ENCODE measurements around the gene MBP. TPM values are rescaled to one million over a fixed set of nuclear protein-coding genes. Genes with fewer than 3 reads are reported as not detected.

The MBP gene
- total RNA-seq, 2 experiments from 2014 or later = 75.4 to 79.2 TPM

DNA sequence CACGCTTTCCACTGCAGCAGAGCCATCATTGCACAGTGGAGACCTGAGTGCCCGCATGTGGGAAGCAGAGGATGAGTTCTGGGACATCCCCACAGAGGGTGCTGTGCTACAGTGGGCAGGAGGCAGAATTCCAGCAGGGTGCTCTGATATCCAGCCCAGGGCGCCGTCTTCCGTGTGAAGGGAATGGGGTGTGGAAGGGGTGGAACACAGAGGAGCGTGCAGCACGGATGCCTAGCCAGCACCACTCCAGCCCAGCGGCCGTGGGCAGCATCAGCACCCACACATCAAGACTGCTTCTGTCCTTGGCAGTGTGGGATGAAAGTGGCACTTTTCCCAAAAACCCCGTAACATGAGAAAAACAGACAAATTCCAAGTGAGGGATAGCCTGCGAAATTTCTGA lies 175.9 kb downstream of the MBP start:
- Histone ChIP-seq H3K4me3 (ENCODE audit: low read length) (no peak overlapping the region), H3K27ac (ENCODE audit: low read depth in 1 of 2, low read length in 2 of 2) (no peak overlapping the region), H3K36me3 (ENCODE audit: insufficient read depth, low read length) (peaks cover 69% of the 10 kb centered on the region), H3K4me1 (ENCODE audit: insufficient read depth, low read length) (peaks cover 2% of the 10 kb centered on the region), H3K27me3 (ENCODE audit: control insufficient read depth in 1 of 2, insufficient read depth in 2 of 2, low read length in 2 of 2) (no peaks in the 10 kb centered on the region), H3K9me3 (ENCODE audit: control insufficient read depth in 1 of 2, insufficient read depth in 1 of 2, low read length in 2 of 2) (no peaks in the 10 kb centered on the region)
- Mint-ChIP-seq H3K9me3 (no peaks in the 10 kb centered on the region), H3K36me3 (ENCODE audit: low read depth) (peaks cover 28% of the 10 kb centered on the region), H3K4me1 (ENCODE audit: low read depth) (peaks cover under 1% of the 10 kb centered on the region), H3K27ac (no peak overlapping the region), H3K4me3 (no peak overlapping the region), H3K27me3 (no peaks in the 10 kb centered on the region)
- ATAC-seq (ENCODE audit: poor library complexity) = no peak
- intact Hi-C loops (cut with DNase I, micrococcal nuclease) = no loop called here
- DNase-seq = no peak
- ChIA-PET CTCF (no interaction called here), POLR2A (no interaction called here)
- TF ChIP-seq, protein P1, sequence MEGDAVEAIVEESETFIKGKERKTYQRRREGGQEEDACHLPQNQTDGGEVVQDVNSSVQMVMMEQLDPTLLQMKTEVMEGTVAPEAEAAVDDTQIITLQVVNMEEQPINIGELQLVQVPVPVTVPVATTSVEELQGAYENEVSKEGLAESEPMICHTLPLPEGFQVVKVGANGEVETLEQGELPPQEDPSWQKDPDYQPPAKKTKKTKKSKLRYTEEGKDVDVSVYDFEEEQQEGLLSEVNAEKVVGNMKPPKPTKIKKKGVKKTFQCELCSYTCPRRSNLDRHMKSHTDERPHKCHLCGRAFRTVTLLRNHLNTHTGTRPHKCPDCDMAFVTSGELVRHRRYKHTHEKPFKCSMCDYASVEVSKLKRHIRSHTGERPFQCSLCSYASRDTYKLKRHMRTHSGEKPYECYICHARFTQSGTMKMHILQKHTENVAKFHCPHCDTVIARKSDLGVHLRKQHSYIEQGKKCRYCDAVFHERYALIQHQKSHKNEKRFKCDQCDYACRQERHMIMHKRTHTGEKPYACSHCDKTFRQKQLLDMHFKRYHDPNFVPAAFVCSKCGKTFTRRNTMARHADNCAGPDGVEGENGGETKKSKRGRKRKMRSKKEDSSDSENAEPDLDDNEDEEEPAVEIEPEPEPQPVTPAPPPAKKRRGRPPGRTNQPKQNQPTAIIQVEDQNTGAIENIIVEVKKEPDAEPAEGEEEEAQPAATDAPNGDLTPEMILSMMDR (IDR thresholded peaks at IDR 0.05) = no peak

DNA sequence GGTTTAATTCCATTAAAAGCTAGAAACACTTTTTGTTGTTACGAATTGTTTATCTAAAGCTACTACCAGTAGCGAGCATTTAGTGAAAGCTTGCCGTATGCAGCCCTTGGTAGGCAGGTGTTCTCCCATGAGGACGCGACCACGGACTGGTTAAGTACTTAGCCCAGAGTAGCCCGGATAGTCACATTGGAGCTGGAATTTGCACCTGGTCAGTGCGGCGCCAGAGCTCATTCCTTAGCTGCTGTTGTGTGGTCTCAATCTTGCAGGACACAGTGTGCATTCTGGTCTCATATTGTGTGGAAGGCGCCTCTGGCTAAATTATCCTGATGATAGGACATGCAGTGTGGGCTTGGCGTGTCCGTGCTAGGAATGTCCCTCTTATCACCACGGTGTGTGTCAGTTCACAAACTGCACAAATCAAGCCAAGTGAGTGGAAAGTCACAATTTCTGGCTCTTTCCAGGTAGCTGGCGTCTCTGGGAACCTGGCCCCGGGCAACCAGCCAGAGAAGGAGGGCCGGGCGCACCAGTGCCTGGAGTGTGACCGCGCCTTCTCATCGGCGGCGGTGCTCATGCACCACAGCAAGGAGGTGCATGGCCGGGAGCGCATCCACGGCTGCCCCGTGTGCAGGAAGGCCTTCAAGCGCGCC lies 176.9 kb downstream of the MBP start:
- TF ChIP-seq, protein P1 (IDR thresholded peaks at IDR 0.05) = no peak
- ChIA-PET CTCF (no interaction called here), POLR2A (interaction anchor here (0.6 kb wide), 1 partner anchor 141 kb away, joined by 4 read pairs; no protein-coding TSS in a partner anchor)
- H3K36me3 Mint-ChIP-seq (ENCODE audit: low read depth) = peaks cover 38% of the 10 kb centered on the region
- no peak overlapping the region for H3K4me3 ChIP-seq (ENCODE audit: low read length)
- no peaks in the 10 kb centered on the region for H3K9me3 Mint-ChIP-seq
- H3K4me3 Mint-ChIP-seq = no peak overlapping the region
- intact Hi-C loops (cut with DNase I, micrococcal nuclease) = no loop called here
- H3K4me1 ChIP-seq (ENCODE audit: insufficient read depth, low read length) = peaks cover 6% of the 10 kb centered on the region
- no peaks in the 10 kb centered on the region for H3K27me3 Mint-ChIP-seq
- no peak for DNase-seq
- H3K27me3 ChIP-seq (ENCODE audit: control insufficient read depth in 1 of 2, insufficient read depth in 2 of 2, low read length in 2 of 2) = no peaks in the 10 kb centered on the region
- ATAC-seq (ENCODE audit: poor library complexity) = no peak
- no peak overlapping the region for H3K27ac Mint-ChIP-seq
- H3K36me3 ChIP-seq (ENCODE audit: insufficient read depth, low read length) = peaks cover 68% of the 10 kb centered on the region
- H3K27ac ChIP-seq (ENCODE audit: low read depth in 1 of 2, low read length in 2 of 2) = no peak overlapping the region
- no peaks in the 10 kb centered on the region for H3K4me1 Mint-ChIP-seq (ENCODE audit: low read depth)
- no peaks in the 10 kb centered on the region for H3K9me3 ChIP-seq (ENCODE audit: control insufficient read depth in 1 of 2, insufficient read depth in 1 of 2, low read length in 2 of 2)

DNA sequence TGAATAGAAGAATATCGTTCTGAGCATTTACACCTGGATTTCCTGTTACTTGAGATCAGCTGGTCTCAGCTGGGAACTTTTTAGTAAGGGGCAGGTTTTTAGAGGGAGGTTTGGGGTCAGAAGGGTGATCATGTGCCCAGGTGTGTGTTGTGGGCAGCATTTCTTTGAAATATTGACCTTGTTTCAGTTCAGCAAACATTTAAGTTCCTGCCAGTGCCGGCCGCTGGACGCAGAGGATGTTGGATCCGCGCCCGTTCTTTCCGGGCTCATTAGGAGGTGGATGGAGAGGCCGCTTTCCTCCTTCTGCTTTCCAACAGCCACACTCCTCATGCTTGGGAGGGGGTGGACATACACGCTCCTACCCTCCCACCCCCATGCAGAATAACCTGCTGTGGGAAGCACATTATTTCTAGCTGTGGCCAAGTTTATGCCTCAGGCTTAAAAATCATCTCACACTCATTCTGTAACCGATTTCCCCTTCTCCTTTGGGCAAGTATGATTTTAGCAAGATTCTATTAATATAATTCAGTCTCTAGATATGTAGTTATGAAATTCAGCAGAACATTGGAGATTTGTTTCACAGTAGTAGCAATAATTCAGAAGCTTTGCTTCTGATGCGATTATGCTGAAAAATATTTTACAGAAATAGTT lies 178.9 kb downstream of the MBP start:
- DNase-seq = no peak
- H3K4me3 ChIP-seq (ENCODE audit: low read length) = no peak overlapping the region
- no peaks in the 10 kb centered on the region for H3K27me3 ChIP-seq (ENCODE audit: control insufficient read depth in 1 of 2, insufficient read depth in 2 of 2, low read length in 2 of 2)
- H3K27ac ChIP-seq (ENCODE audit: low read depth in 1 of 2, low read length in 2 of 2) = no peak overlapping the region
- ATAC-seq (ENCODE audit: poor library complexity) = no peak
- no peaks in the 10 kb centered on the region for H3K9me3 Mint-ChIP-seq
- CTCF ChIA-PET = interaction anchor here (0.8 kb wide), 1 partner anchor 10 kb away, joined by 3 read pairs; no protein-coding TSS in a partner anchor
- no peak overlapping the region for H3K4me3 Mint-ChIP-seq
- H3K36me3 ChIP-seq (ENCODE audit: insufficient read depth, low read length) = peaks cover 48% of the 10 kb centered on the region
- peaks cover 55% of the 10 kb centered on the region for H3K36me3 Mint-ChIP-seq (ENCODE audit: low read depth)
- peaks cover 8% of the 10 kb centered on the region for H3K4me1 ChIP-seq (ENCODE audit: insufficient read depth, low read length)
- H3K27me3 Mint-ChIP-seq = no peaks in the 10 kb centered on the region
- no peaks in the 10 kb centered on the region for H3K9me3 ChIP-seq (ENCODE audit: control insufficient read depth in 1 of 2, insufficient read depth in 1 of 2, low read length in 2 of 2)
- POLR2A ChIA-PET = no interaction called here
- no peak overlapping the region for H3K27ac Mint-ChIP-seq
- peaks cover 10% of the 10 kb centered on the region for H3K4me1 Mint-ChIP-seq (ENCODE audit: low read depth)
- intact Hi-C loops (cut with DNase I, micrococcal nuclease) = no loop called here
- TF ChIP-seq, protein P1 (IDR thresholded peaks at IDR 0.05) = no peak
